A549 (cell line): Measurements from ENCODE around the gene RABGGTB. TPM values are rescaled to one million over a fixed set of nuclear protein-coding genes. Genes with fewer than 3 reads are reported as not detected.

Source experiments
- ATAC-seq, 2 experiments: fragments of 200-7000 bp in 1 of 2; fragments of >200 bp in 1 of 2; cut with Nextera tagmentation in 1 of 2; cut with Tn5 transposase in 1 of 2; 3 replicates each; pipeline versions ENCODE4 v1.8.0 to v1.9.1; 2018 to 2020; ENCODE audit warnings: mild to moderate bottlenecking in 1 of 2, moderate library complexity in 1 of 2
- CTCF ChIA-PET: fragments of 300-600 bp; sonication (Branson Sonifier 250); formaldehyde crosslinking; extraction: SDS; loops from one replicate; lab custom pipeline; 2021; ENCODE audit warnings: antibody characterized with exemption, inconsistent platforms; lab: Yijun Ruan, JAX
- POLR2A ChIA-PET: fragments of 350-600 bp; formaldehyde crosslinking; extraction: SDS; loops from one replicate; lab custom pipeline; 2021; ENCODE audit warnings: antibody characterized with exemption, inconsistent platforms; lab: Yijun Ruan, JAX
- DNase-seq, 2 experiments: peaks; one replicate each; pipeline versions ENCODE4 v3.0.0 to v3.0.0-alpha.2; 2011 to 2016; ENCODE audit warnings: low read depth in 1 of 2, low spot score in 1 of 2
- FAIRE-seq: peaks from 2 replicates; lab custom pipeline; 2011; peaks lifted over from hg19 to GRCh38; lab: Jason Lieb, UNC
- H3K27ac ChIP-seq, 2 experiments: fragments of >200 bp; sonication (Bioruptor Twin); formaldehyde crosslinking; 3 replicates each; pipeline ENCODE4 v1.5.1; 2016 to 2017
- H3K4me1 ChIP-seq: fragments of >200 bp; sonication (Bioruptor Twin); formaldehyde crosslinking; 3 replicates; pipeline ENCODE4 v1.6.1; 2016
- H3K4me2 ChIP-seq: fragments of >200 bp; sonication (Bioruptor Twin); formaldehyde crosslinking; 3 replicates; pipeline ENCODE4 v1.6.1; 2016
- H3K4me3 ChIP-seq: fragments of >200 bp; sonication (Bioruptor Twin); formaldehyde crosslinking; 3 replicates; pipeline ENCODE4 v1.5.1; 2016
- H3K9me3 ChIP-seq: fragments of >200 bp; sonication (Bioruptor Twin); formaldehyde crosslinking; 3 replicates; pipeline ENCODE4 v1.6.1; 2016
- CBX2 ChIP-seq: fragments of 200-600 bp; sonication (generic); IDR thresholded peaks from 2 replicates; pipeline ENCODE4 v1.6.1; 2016; ENCODE audit warnings: low read depth, mild to moderate bottlenecking, borderline replicate concordance
- CHD2 ChIP-seq: fragments of 150-350 bp; IDR thresholded peaks from 2 replicates; pipeline ENCODE4 v1.6.1; 2014; ENCODE audit warnings: low read length; ENCODE audit not compliant: partially characterized antibody
- CHD4 ChIP-seq: fragments of 200-600 bp; sonication (generic); IDR thresholded peaks from 2 replicates; pipeline ENCODE4 v1.6.1; 2016; ENCODE audit warnings: antibody characterized with exemption, mild to moderate bottlenecking, borderline replicate concordance
- CTCF ChIP-seq: fragments of >200 bp; sonication (Bioruptor Twin); formaldehyde crosslinking; IDR thresholded peaks from 3 replicates; pipeline ENCODE4 v1.5.1; 2016
- EHMT2 ChIP-seq: fragments of 200-600 bp; sonication (generic); IDR thresholded peaks from 2 replicates; pipeline ENCODE4 v1.6.1; 2016; ENCODE audit warnings: antibody characterized with exemption, low read depth, mild to moderate bottlenecking, moderate library complexity
- ELK1 ChIP-seq: fragments of 150-350 bp; IDR thresholded peaks from 2 replicates; pipeline ENCODE4 v1.6.1; 2014; ENCODE audit warnings: low read depth, mild to moderate bottlenecking, low read length
- EP300 ChIP-seq, 2 experiments: fragments of >200 bp; sonication (Bioruptor Twin); formaldehyde crosslinking; IDR thresholded peaks; 2 replicates in 1 of 2; 3 replicates in 1 of 2; pipeline ENCODE4 v1.6.1; 2016 to 2017
- ESRRA ChIP-seq: fragments of 150-350 bp; IDR thresholded peaks from 2 replicates; pipeline ENCODE4 v1.6.1; 2014; ENCODE audit warnings: mild to moderate bottlenecking, low read length, borderline replicate concordance
- FOSB ChIP-seq: fragments of 250-450 bp; sonication (Bioruptor Pico); IDR thresholded peaks from 2 replicates; pipeline ENCODE4 v1.5.0; 2020; ENCODE audit warnings: mild to moderate bottlenecking, moderate library complexity
- FOSL2 ChIP-seq, 2 experiments: fragments of 450-650 bp in 1 of 2; fragments of >200 bp in 1 of 2; sonication (Bioruptor Twin) in 1 of 2; formaldehyde crosslinking; IDR thresholded peaks; 2 replicates each; pipeline versions ENCODE4 v1.5.0 to v1.6.1; 2016 to 2020; ENCODE audit warnings: mild to moderate bottlenecking in 1 of 2, moderate library complexity in 1 of 2
- HOXB13 ChIP-seq: fragments of 250-450 bp; sonication (Bioruptor Pico); IDR thresholded peaks from 2 replicates; pipeline ENCODE4 v1.5.0; 2020; ENCODE audit warnings: low read depth, mild to moderate bottlenecking, moderate library complexity
- KDM1A ChIP-seq: fragments of 200-600 bp; sonication (generic); IDR thresholded peaks from 2 replicates; pipeline ENCODE4 v1.6.1; 2016; ENCODE audit warnings: low read depth, mild to moderate bottlenecking
- KDM5A ChIP-seq: fragments of 200-600 bp; sonication (generic); IDR thresholded peaks from 2 replicates; pipeline ENCODE4 v1.6.1; 2016; ENCODE audit warnings: antibody characterized with exemption, mild to moderate bottlenecking
- MAX ChIP-seq: IDR thresholded peaks from 2 replicates; pipeline ENCODE4 v1.6.1; 2012
- MYC ChIP-seq: IDR thresholded peaks from 2 replicates; pipeline ENCODE4 v1.6.1; 2012; ENCODE audit warnings: mild to moderate bottlenecking, inconsistent platforms, low read length, improper control_type of control experiment, borderline replicate concordance
- NPAS2 ChIP-seq: fragments of 250-450 bp; sonication (Bioruptor Pico); IDR thresholded peaks from 2 replicates; pipeline ENCODE4 v1.8.0; 2022; ENCODE audit warnings: mild to moderate bottlenecking, moderate library complexity, borderline replicate concordance
- PHF8 ChIP-seq: fragments of 200-600 bp; sonication (generic); IDR thresholded peaks from 2 replicates; pipeline ENCODE4 v1.6.1; 2016; ENCODE audit warnings: low read depth, mild to moderate bottlenecking, antibody characterized with exemption, moderate library complexity, borderline replicate concordance
- POLR2AphosphoS2 ChIP-seq: conservative IDR thresholded peaks from 2 replicates; pipeline ENCODE4 v1.6.1; 2012; ENCODE audit warnings: low read length, improper control_type of control experiment, inconsistent platforms
- TFCP2L1 ChIP-seq: fragments of 250-450 bp; sonication (Bioruptor Pico); IDR thresholded peaks from 2 replicates; pipeline ENCODE4 v1.5.0; 2021; ENCODE audit warnings: mild to moderate bottlenecking
- TP53 ChIP-seq: fragments of 250-450 bp; sonication (Bioruptor Pico); IDR thresholded peaks from 2 replicates; pipeline ENCODE4 v1.5.0; 2021; ENCODE audit warnings: mild to moderate bottlenecking, moderate library complexity
- WGBS: methylation state at CpG from one replicate; pipeline ENCODE4 v1.1.6; 2017; ENCODE audit errors: missing lambda C conversion rate; 5-methylcytosine and 5-hydroxymethylcytosine counted together
- polyA plus RNA-seq, 4 experiments: library from polyadenylated mRNA; depleted of rRNA in 3 of 4; stranded (reverse); fragments of >200 nt; fragmentation: RNase III in 1 of 4; extraction: RNeasy Plus Mini Kit Qiagen cat#74134 plus additional on column Dnase treatment in 1 of 4; gene quantifications; 2 replicates in 3 of 4; 3 replicates in 1 of 4; pipeline ENCODE4 v1.2.3, GENCODE V29; 2011 to 2017
- TF ChIP-seq, protein P1 (sequence below): fragments of 200-600 bp; sonication (generic); IDR thresholded peaks from 2 replicates; pipeline ENCODE4 v1.6.1; 2016; ENCODE audit warnings: antibody characterized with exemption, mild to moderate bottlenecking, moderate library complexity
- TF ChIP-seq, protein P2 (sequence below): fragments of >200 bp; sonication (Bioruptor Twin); formaldehyde crosslinking; IDR thresholded peaks from 3 replicates; pipeline ENCODE4 v1.6.1; 2016
- TF ChIP-seq, protein P3 (sequence below): IDR thresholded peaks from 2 replicates; pipeline ENCODE4 v1.6.1; 2012; ENCODE audit warnings: low read depth, borderline replicate concordance

The RABGGTB gene
- polyA plus RNA-seq, 2 of the 4 experiments (the other 2 are of a cell fraction) = 112 to 165 TPM

DNA sequence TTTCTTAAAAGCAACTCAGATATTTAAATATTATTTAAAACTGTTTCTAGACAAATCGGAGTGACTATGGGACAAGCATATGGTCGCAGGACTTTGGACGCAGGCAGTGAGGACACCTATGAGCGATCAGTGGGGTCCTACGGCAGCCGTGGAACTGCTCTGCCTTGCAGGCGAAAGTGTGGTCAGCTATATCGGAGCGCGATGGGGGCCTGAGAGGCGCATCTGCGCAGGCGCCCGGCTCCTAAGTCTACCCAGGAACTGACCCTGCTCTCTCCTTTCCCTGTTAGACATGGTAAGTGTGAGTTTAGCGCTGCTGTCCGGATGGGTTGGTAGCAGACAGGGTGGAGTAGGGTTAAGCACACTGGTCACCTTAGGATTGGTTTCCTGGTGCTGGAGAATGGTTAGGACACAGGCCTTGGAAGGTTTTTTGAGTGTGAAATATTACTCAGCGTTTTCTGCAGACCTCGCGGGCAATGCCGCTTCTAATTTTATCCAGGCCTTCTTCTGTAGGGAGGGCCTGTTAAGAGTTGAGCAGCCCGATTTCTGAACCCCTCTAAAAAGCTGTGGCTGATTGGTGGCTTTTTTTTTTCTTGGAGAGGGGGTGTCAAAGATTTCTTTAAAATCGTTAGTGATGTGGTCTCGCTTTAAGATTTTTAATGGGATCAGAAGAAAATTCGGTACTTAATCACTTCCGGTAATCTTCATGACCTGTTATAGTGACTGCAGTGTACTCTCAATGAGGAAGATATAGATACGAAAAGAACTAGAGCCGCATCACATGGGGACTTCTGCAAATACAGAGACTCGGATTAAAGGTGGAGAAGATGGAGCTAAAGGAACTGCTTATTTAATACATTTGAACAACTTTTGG, at the start of gene RABGGTB (continued):
- TF ChIP-seq, protein P1, sequence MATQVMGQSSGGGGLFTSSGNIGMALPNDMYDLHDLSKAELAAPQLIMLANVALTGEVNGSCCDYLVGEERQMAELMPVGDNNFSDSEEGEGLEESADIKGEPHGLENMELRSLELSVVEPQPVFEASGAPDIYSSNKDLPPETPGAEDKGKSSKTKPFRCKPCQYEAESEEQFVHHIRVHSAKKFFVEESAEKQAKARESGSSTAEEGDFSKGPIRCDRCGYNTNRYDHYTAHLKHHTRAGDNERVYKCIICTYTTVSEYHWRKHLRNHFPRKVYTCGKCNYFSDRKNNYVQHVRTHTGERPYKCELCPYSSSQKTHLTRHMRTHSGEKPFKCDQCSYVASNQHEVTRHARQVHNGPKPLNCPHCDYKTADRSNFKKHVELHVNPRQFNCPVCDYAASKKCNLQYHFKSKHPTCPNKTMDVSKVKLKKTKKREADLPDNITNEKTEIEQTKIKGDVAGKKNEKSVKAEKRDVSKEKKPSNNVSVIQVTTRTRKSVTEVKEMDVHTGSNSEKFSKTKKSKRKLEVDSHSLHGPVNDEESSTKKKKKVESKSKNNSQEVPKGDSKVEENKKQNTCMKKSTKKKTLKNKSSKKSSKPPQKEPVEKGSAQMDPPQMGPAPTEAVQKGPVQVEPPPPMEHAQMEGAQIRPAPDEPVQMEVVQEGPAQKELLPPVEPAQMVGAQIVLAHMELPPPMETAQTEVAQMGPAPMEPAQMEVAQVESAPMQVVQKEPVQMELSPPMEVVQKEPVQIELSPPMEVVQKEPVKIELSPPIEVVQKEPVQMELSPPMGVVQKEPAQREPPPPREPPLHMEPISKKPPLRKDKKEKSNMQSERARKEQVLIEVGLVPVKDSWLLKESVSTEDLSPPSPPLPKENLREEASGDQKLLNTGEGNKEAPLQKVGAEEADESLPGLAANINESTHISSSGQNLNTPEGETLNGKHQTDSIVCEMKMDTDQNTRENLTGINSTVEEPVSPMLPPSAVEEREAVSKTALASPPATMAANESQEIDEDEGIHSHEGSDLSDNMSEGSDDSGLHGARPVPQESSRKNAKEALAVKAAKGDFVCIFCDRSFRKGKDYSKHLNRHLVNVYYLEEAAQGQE = peak; percentile 21; the same call in 1 of the 2 replicates
- no peak for TF ChIP-seq HOXB13 (CRISPR knock-in tag)
- TF ChIP-seq PHF8 = peak; percentile 88
- TF ChIP-seq ESRRA = no peak
- TF ChIP-seq FOSB = no peak
- TF ChIP-seq TFCP2L1 = no peak
- TF ChIP-seq, protein P2, sequence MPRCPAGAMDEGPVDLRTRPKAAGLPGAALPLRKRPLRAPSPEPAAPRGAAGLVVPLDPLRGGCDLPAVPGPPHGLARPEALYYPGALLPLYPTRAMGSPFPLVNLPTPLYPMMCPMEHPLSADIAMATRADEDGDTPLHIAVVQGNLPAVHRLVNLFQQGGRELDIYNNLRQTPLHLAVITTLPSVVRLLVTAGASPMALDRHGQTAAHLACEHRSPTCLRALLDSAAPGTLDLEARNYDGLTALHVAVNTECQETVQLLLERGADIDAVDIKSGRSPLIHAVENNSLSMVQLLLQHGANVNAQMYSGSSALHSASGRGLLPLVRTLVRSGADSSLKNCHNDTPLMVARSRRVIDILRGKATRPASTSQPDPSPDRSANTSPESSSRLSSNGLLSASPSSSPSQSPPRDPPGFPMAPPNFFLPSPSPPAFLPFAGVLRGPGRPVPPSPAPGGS = peak; percentile 95
- peak; percentile 77 for TF ChIP-seq MAX
- no peak for TF ChIP-seq TP53 (CRISPR knock-in tag)
- TF ChIP-seq EHMT2 = no peak
- TF ChIP-seq KDM5A = 0 out of 2 replicates have a peak, but pooled peaks have one; percentile 47

DNA sequence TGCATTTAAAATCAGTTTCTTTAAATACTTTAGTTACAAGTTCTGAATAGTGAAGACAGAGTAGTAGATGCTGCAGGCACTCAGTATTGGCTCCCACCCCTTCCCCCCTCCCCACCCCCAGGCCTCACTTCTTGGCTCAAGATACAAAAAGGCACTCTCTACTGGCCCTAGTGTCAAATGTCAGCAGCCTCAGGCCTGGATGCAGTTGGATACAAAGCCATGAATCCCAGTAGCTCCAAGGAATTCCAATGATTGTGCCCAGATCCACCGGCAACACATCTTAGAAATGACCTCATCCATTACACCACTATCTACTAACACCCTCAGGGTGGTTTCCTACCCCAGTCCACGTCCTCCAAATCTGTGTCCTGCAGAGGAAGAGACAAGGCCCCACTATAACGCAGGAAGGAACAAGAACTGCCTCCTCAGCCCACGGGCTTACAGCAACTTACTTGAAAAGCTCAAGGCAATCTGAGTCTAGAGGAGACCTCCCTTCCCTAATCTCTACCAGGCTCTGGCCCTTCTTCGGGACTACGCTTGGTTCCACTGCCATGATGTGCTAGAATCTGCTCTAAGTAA, 43.9 kb upstream of the RABGGTB start:
- FAIRE-seq = no peak

More for the DNA sequence above, 43.9 kb upstream of the RABGGTB start:
- Histone ChIP-seq H3K4me2 (no peak overlapping the region), H3K9me3 (no peaks in the 10 kb centered on the region), H3K4me3 (no peak overlapping the region), H3K27ac (no peak overlapping the region), H3K4me1 (no peaks in the 10 kb centered on the region)
- WGBS = 93% methylated on average over 6 of the region's 6 CpGs
- POLR2A ChIA-PET = no interaction called here
- ATAC-seq (no peak), DNase-seq (no peak)
- CTCF ChIA-PET = no interaction called here
- TF ChIP-seq EP300 (IDR thresholded peaks at IDR 0.05) (no peak), CBX2 (no peak), CTCF (no peak), CHD4 (no peak), MYC (no peak), TP53 (CRISPR knock-in tag) (no peak), POLR2AphosphoS2 (no peak), NPAS2 (CRISPR knock-in tag) (no peak), KDM1A (no peak), FOSL2 (IDR thresholded peaks at IDR 0.05) (no peak), FOSL2 (CRISPR knock-in tag; IDR thresholded peaks at IDR 0.05) (no peak), CHD2 (no peak), ESRRA (no peak), ELK1 (no peak)
- TF ChIP-seq, protein P3, sequence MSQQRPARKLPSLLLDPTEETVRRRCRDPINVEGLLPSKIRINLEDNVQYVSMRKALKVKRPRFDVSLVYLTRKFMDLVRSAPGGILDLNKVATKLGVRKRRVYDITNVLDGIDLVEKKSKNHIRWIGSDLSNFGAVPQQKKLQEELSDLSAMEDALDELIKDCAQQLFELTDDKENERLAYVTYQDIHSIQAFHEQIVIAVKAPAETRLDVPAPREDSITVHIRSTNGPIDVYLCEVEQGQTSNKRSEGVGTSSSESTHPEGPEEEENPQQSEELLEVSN = no peak
